DND-41 (cell line): Measurements from ENCODE around the gene BTBD17.

Experiments
- ATAC-seq: fragments of 200-7000 bp; cut with Tn5 transposase; 3 replicates; pipeline ENCODE4 v1.9.1; 2021; ENCODE audit warnings: low read depth; ENCODE audit not compliant: insufficient read depth
- DNase-seq: peaks from one replicate; pipeline ENCODE4 v3.0.0-alpha.2; 2020
- H2AFZ ChIP-seq: 2 replicates; pipeline ENCODE4 v1.6.0; 2012; ENCODE audit warnings: low read depth, low read length
- H3K27ac ChIP-seq: 2 replicates; pipeline ENCODE4 v1.5.1; 2012; ENCODE audit warnings: low read length, inconsistent platforms
- H3K27me3 ChIP-seq: fragments of 200-600 bp; sonication (generic); 2 replicates; pipeline ENCODE4 v1.6.0; 2012; ENCODE audit warnings: low read length, mild to moderate bottlenecking, inconsistent platforms; ENCODE audit not compliant: insufficient read depth, poor library complexity
- H3K36me3 ChIP-seq: 2 replicates; pipeline ENCODE4 v1.5.1; 2012; ENCODE audit warnings: low read length, inconsistent platforms; ENCODE audit not compliant: insufficient read depth
- H3K4me1 ChIP-seq: 2 replicates; pipeline ENCODE4 v1.5.1; 2012; ENCODE audit warnings: mild to moderate bottlenecking, low read length; ENCODE audit not compliant: insufficient read depth
- H3K4me2 ChIP-seq: 2 replicates; pipeline ENCODE4 v1.6.0; 2012; ENCODE audit warnings: mild to moderate bottlenecking, moderate library complexity, low read length, inconsistent platforms; ENCODE audit not compliant: insufficient read depth
- H3K4me3 ChIP-seq, 2 experiments: fragments of 200-600 bp in 1 of 2; shearing (Covaris generic) in 1 of 2; 2 replicates each; pipeline ENCODE4 v1.5.1; 2012 to 2016; ENCODE audit warnings: inconsistent platforms in 2 of 2, low read length in 2 of 2, mild to moderate bottlenecking in 2 of 2, low read depth in 1 of 2, moderate library complexity in 1 of 2
- H3K79me2 ChIP-seq: 2 replicates; pipeline ENCODE4 v1.6.0; 2012; ENCODE audit warnings: low read length, inconsistent platforms; ENCODE audit not compliant: insufficient read depth
- H3K9ac ChIP-seq: 2 replicates; pipeline ENCODE4 v1.6.0; 2012; ENCODE audit warnings: low read depth, mild to moderate bottlenecking, inconsistent platforms, low read length, moderate library complexity
- H3K9me3 ChIP-seq: 2 replicates; pipeline ENCODE4 v1.5.1; 2012; ENCODE audit warnings: low read length, moderate library complexity, mild to moderate bottlenecking, inconsistent platforms; ENCODE audit not compliant: insufficient read depth, severe bottlenecking
- H4K20me1 ChIP-seq: 2 replicates; pipeline ENCODE4 v1.6.0; 2012; ENCODE audit warnings: low read length; ENCODE audit not compliant: insufficient read depth
- EZH2 ChIP-seq: IDR thresholded peaks from 3 replicates; pipeline ENCODE4 v1.6.1; 2012; ENCODE audit warnings: borderline replicate concordance, low read depth, mild to moderate bottlenecking, moderate library complexity, low read length, inconsistent platforms; ENCODE audit not compliant: severe bottlenecking
- TF ChIP-seq, protein P1 (sequence below): IDR thresholded peaks from 2 replicates; pipeline ENCODE4 v1.5.1; 2012; ENCODE audit warnings: borderline replicate concordance, low read length, moderate library complexity, mild to moderate bottlenecking; ENCODE audit not compliant: poor library complexity, severe bottlenecking; ENCODE audit errors: extremely low read depth

BTBD17 gene

DNA sequence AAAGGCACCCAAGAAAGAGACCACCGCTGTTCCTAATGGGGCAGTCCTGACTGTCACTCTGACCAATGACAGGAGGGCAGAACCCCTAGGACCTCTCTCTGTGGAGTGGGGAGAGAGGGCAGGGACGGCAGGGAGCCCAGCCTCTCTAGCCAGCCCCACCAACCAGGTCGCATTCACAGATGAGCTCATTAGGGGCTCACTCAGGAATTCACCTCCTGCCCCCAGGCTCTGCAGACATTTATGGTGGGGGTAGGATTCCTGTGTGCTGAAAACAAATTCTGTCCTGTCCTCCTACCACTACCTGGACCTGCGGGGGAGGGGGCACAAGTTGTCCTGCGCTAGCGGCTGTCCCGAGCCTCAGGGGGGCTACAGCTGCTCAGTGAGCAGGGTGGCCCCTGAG, 42.5 kb upstream of the BTBD17 start:
- Histone ChIP-seq H3K4me1 (no peaks in the 10 kb centered on the region), H2AFZ (no peak overlapping the region), H3K4me2 (no peak overlapping the region), H3K9ac (no peak overlapping the region), H4K20me1 (no peaks in the 10 kb centered on the region; the same call in 1 of the 2 replicates), H3K27me3 (peaks cover 3% of the 10 kb centered on the region), H3K9me3 (no peaks in the 10 kb centered on the region), H3K79me2 (no peaks in the 10 kb centered on the region), H3K36me3 (no peaks in the 10 kb centered on the region), H3K4me3 (no peak overlapping the region), H3K27ac (no peak overlapping the region)
- no peak for ATAC-seq
- no peak for DNase-seq
- TF ChIP-seq EZH2: no peak
- TF ChIP-seq, protein P1, sequence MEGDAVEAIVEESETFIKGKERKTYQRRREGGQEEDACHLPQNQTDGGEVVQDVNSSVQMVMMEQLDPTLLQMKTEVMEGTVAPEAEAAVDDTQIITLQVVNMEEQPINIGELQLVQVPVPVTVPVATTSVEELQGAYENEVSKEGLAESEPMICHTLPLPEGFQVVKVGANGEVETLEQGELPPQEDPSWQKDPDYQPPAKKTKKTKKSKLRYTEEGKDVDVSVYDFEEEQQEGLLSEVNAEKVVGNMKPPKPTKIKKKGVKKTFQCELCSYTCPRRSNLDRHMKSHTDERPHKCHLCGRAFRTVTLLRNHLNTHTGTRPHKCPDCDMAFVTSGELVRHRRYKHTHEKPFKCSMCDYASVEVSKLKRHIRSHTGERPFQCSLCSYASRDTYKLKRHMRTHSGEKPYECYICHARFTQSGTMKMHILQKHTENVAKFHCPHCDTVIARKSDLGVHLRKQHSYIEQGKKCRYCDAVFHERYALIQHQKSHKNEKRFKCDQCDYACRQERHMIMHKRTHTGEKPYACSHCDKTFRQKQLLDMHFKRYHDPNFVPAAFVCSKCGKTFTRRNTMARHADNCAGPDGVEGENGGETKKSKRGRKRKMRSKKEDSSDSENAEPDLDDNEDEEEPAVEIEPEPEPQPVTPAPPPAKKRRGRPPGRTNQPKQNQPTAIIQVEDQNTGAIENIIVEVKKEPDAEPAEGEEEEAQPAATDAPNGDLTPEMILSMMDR: no peak

DNA sequence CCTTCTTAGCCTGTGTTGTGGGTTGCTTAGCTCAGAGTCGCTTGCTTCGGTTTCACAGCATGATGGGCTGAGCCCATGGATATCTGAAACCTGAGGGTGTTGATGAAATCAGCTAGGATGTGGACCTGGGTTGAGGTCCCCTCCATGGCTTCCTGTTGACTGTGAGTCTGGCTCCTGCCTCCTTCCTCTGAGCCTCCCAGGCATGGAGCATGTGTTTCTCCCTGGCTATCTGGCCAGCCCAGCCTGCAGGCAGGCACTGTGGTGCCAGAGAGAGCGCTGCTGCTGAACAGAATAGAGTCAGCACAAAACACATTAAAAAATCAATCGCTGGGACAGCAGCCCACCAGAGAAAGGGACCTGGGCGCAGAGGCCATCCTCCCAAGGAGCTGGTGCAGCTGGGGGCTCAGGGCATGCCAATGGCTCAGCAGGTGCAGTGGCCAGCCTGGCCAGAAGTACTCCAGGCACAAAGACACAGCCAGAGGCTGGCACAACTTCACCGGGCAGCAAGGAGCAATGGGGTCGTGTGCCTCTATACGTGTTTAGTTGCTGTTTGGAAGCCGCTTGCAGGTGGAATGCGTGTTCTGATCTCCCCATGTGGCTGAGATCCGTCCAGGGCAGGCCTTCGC, 42.0 kb upstream of the BTBD17 start:
- no peaks in the 10 kb centered on the region for H3K79me2 ChIP-seq
- no peak overlapping the region for H3K9ac ChIP-seq
- ATAC-seq (no peak), DNase-seq (no peak)
- no peak overlapping the region for H3K4me2 ChIP-seq
- no peak overlapping the region for H3K4me3 ChIP-seq
- H3K36me3 ChIP-seq: no peaks in the 10 kb centered on the region
- no peaks in the 10 kb centered on the region for H3K4me1 ChIP-seq
- H3K27ac ChIP-seq: no peak overlapping the region
- no peaks in the 10 kb centered on the region; the same call in 1 of the 2 replicates for H4K20me1 ChIP-seq
- no peaks in the 10 kb centered on the region for H3K9me3 ChIP-seq
- no peak overlapping the region for H2AFZ ChIP-seq
- TF ChIP-seq, protein P1: no peak
- no peak for TF ChIP-seq EZH2
- H3K27me3 ChIP-seq: peaks cover 3% of the 10 kb centered on the region

DNA sequence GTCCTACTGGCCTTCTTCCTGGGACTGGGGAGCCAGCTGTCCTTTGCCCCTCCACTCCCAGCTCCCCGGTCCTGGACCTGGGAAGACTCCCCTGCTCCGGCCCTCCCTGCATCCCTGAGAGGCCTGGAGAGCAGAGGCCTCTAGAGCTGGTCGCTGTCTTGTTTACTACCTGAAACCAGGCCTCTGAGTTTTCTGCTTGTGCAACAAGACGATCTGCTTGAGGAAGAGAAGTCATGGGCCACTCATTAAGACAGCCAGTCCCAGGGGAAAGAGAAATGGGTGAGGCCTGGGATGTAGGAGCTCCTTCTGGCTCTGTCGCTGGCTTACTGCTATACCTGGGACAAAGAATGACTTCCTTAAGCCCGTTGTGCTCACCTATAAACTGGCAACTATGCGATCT, 40.4 kb upstream of the BTBD17 start:
- H3K4me3 ChIP-seq: no peak overlapping the region
- no peak overlapping the region for H2AFZ ChIP-seq
- H3K79me2 ChIP-seq: no peaks in the 10 kb centered on the region
- H4K20me1 ChIP-seq: no peaks in the 10 kb centered on the region; the same call in 1 of the 2 replicates
- no peaks in the 10 kb centered on the region for H3K36me3 ChIP-seq
- DNase-seq (no peak), ATAC-seq (no peak)
- TF ChIP-seq, protein P1: no peak
- TF ChIP-seq EZH2: no peak
- H3K9ac ChIP-seq: no peak overlapping the region
- H3K4me1 ChIP-seq: no peaks in the 10 kb centered on the region
- H3K9me3 ChIP-seq: no peaks in the 10 kb centered on the region
- H3K4me2 ChIP-seq: no peak overlapping the region
- peaks cover 3% of the 10 kb centered on the region for H3K27me3 ChIP-seq
- no peak overlapping the region for H3K27ac ChIP-seq

DNA sequence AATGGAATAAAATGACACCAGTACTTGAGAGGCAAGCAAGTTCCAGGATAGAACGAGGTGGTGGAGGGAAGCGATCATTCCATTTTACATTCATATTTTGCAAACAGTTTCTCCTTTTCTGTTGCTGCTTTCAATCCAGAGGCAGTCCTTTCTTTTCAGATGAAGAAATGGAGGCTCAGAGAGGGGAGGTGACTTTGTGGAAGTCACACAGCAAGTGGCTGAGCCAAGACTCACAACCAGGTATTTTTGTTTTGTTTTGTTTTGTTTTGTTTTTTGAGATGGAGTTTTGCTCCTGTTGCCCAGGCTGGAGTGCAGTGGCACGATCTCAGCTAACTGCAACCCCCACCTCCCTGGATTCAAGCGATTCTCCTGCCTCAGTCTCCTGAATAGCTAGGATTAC, 34.9 kb upstream of the BTBD17 start:
- DNase-seq (no peak), ATAC-seq (no peak)
- no peaks in the 10 kb centered on the region for H3K79me2 ChIP-seq
- no peak overlapping the region for H3K9ac ChIP-seq
- no peak overlapping the region for H2AFZ ChIP-seq
- TF ChIP-seq, protein P1: no peak
- no peaks in the 10 kb centered on the region for H3K36me3 ChIP-seq
- H3K9me3 ChIP-seq: no peaks in the 10 kb centered on the region
- peaks cover 6% of the 10 kb centered on the region for H3K27me3 ChIP-seq
- H3K4me3 ChIP-seq: no peak overlapping the region
- H4K20me1 ChIP-seq: no peaks in the 10 kb centered on the region; the same call in 1 of the 2 replicates
- H3K4me1 ChIP-seq: no peaks in the 10 kb centered on the region
- no peak overlapping the region for H3K4me2 ChIP-seq
- no peak overlapping the region for H3K27ac ChIP-seq
